Activated CD4-positive, alpha-beta T cell treated with anti-CD3 and anti-CD28 coated beads, Interleukin-2, amount 50 U/mL, for 1 hour (primary cell): Measurements from ENCODE around the gene FEZF1.
"Not testable (repeated sequence)": the region's sequence is repeated elsewhere in the genome, so short reads cannot be mapped to it uniquely, and the experiment has no call there.

Experiments
- DNase-seq: peaks from one replicate; pipeline ENCODE4 v3.0.0-alpha.2; 2020

FEZF1 gene

GRCh38 chr7:122306320-122307227, 2.0 kb upstream of the FEZF1 start:
- no peak for DNase-seq

DNA sequence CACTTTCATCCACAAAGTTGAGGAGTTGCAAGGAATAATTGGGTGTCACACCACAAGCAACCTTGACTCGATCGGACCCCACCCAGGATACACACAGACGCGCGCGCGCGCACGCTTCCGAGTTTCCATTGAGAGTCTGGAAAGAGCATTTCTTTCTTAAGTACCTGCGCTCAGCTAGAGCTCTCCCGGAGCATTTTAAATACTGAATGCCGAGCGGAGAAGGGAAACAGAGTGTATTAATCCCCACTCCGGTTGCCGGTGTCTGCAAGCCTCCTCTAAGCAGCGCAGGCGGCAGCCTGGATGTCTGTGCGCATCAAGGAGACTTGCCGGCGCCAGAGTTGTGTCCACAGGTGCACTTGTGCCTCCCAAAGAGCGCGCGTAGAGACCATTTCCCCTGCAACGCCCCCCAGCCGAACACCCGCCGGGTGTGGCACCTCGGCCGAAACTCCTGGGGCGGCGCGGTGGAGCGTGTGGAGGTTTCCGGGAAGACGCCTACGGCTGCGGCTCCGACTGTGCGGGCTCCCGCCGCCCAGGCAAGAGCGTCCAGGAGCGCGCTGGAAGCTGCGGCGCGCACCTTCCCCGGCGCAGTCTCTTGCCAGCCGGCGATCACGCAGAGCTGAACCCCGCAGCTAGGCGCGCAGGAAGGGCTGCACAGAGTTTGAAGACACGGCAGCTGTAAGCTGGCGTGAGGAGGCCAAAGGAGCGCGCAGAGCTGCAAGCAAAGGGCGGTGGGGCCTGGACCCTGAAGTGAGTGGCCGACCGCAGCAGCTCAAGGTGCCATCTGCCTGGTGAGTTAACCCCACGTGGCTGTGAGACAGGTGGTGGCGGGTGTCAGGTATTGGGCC, 1.1 kb upstream of the FEZF1 start:
- DNase-seq = no peak

GRCh38 chr7:122304996-122305421, 459 bp upstream of the FEZF1 start:
- DNase-seq = no peak

DNA sequence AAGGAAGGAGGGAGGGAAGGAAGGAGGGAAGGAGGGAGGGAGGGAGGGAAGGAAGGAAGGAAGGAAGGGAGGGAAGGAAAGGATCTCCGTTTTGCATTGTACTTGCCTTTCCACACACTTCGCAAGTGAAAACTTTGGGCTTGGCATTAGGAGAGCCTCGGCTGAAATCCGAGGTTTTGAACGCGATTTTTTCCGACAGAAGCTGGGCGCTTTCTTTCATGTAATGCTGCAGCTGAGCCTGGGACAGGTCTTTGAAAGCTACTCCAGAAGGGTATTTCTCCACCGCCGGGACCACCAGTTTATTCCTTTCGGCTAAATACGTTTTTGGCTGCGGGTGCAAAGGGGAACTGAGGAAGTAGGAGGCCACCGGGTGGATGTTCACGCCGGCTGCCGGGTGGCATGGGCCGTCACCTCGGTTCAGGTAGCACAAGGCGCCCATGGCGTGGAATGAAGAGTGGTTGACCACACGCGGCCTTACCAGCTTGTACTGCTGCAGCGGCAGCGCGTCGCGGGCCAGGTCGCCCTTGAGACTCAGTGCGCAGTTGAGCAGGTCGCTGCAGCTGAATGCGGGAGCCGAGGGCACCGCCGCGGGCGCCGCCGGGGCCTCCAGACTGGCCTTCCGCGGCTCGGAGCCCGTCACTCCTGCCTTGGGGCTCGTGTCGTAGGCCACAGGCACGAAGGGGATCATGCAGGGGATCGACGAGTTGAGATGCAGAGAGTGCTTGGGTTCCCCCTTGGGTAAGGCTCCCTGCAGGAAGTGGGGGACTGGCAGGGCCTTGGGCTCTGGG, 825 bp downstream of the FEZF1 start:
- DNase-seq = no peak

DNA sequence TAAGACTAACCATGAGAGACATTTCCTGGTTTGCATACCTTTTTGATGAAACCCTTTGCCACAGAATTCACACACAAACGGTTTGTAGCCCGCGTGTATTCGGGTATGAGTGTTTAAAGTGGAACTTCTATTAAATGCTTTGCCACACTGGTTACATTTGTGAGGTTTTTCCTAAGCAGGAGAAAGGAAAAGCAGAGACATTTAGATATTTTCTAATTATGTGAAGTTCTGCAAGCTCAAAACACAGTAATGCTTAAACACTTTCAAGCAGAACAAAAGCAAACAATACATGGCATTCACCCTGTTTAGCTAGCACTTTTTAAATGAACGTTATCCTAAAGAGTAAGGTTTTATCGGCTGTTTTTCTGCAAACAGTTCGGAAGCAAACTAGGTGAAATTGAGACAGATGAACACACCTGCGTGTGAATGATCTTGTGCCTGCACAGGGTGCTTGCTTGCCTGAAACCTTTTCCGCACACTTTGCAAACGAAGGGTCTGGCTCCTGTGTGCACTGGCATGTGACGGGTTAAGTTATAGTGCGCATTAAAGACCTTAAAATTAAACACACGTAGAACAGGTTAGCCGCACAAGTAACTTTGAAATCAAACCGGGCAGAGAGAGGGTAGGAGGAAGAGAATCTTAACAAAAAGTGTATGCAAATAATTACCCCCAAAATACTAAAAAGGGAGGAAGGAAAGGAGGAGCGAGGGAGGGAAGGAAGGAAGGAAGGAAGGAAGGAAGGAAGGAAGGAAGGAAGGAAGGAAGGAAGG, 1.6 kb downstream of the FEZF1 start:
- no peak for DNase-seq

DNA sequence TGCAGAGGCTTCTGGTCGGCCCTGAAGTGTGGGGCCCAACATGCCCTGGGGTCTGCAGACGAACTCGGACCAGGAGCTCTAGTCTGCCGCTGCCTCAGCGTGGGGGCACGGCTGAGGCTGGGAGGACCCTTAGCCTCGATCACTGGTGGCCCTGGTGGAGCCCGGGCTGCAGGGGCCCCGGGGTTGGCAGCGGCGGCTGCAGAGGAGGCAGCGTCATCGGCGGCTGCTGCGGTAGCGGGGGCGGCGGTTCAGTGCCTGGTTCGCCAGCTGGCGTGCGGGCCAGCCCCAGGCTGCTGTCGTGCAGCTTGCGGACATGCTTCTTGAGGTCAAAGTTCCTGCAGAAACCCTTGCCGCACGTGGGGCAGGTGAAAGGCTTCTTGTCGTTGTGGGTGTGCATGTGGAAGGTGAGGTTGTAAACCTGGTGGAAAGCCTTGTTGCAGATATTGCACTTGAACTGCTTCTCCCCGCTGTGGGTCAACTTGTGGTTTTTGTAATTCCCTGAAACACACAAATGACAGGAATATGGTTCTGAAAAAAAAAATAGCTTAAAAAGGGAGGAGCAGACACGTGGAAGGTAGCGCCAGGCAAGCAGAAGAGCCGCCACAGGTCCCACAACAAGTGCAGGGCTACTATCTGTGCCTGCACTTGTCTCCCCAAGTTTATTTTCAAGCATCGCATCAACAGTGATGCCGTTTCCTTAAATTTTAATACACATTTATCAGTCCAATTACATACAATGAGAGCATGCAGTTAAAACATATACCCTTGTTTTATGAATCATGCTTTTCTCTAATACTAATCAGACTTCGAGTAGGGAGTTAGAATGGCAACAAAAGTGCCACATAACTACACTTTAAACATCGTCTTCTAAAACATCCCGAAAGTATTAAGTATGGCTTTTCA, 2.4 kb downstream of the FEZF1 start:
- no peak for DNase-seq

- DNase-seq = no peak
Observed at GRCh38 chr7:122300956-122301833, 3.4 kb downstream of the FEZF1 start.

DNA sequence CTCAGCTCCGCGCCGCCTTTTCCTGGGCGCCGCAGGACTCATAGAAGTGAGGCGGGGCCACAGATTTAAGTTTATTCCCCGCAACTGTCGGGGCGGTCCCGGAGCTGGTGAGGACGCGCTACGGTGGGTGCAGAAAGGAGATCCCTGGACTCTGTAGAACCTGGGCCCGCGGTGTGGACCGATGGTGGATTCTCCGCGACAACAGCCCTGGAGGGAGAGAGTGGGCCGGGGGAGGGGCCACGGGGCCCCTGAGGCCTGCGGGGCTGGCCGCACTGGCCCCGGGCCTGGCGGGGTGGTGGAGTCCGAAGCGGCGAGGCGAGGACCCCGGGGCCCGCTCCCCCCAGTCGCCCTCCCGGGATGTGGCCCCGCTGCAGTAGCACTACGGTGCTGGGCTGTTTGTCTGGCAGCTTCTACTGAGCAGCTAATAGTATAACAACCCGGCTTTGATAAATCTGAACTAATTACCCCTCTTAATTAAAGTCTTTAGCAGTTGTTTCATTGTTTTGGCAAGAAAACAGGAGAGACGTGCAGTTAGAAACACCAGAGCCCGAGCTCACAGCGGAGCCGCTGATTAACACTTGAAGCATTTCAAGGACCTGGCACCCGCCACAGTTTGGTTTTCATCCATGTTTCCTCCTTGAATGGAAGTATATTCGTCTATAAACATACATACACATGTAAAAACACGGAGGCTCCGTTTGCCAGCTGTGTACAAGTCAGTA, 4.2 kb downstream of the FEZF1 start:
- no peak for DNase-seq

DNA sequence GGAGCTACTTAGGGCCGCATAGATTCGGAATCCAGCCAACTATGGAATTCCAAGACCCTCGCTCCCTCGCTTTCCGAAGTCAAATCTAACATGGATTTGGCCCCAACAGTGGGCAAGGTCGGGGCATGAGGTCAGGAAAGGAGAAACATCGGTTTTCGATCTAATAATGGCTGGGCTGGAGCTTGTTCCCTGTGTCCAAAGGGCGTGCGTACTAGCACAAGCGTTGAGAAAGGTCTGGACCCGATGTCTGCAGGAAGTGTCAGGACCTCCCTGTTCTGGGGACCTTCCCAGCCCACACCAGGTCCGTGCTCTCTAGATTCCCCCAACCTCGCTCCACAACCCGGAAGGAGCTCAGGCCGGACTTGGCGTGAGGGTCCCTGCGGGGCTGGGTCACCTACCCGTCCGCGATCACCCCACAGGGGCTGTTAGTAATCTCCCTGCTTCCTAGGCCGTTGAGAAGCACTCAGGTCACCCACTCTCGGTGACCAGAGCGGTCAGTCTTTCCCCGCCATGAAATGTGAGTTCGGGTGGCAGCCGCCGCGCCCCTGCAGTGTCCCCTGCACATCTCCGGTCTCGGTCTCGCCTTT, 4.8 kb downstream of the FEZF1 start:
- no peak for DNase-seq

- no peak for DNase-seq
Observed at GRCh38 chr7:122298618-122299017, 5.9 kb downstream of the FEZF1 start.

GRCh38 chr7:122298131-122298530, 6.4 kb downstream of the FEZF1 start:
- no peak for DNase-seq

GRCh38 chr7:122291189-122291588, 13.4 kb downstream of the FEZF1 start:
- DNase-seq = no peak

DNA sequence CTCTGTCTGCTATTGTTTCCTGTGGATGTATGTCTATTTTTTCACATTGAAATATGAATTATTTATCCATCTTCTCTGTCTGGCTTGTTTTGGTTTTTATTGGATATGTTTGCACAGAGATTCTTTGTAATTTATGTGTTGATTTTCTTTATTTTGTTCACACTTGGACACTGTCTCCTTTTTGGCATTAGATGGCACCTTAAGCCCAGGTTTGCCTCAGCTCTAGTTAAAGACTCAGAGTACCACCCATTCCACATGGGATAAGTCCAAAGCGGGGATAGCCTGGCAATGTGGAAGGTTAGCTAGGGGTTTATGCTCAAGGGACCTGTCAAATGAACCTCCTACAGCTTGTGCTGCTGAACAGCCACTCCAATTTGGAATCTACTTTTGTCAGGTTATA, 14.1 kb downstream of the FEZF1 start:
- no peak for DNase-seq

DNA sequence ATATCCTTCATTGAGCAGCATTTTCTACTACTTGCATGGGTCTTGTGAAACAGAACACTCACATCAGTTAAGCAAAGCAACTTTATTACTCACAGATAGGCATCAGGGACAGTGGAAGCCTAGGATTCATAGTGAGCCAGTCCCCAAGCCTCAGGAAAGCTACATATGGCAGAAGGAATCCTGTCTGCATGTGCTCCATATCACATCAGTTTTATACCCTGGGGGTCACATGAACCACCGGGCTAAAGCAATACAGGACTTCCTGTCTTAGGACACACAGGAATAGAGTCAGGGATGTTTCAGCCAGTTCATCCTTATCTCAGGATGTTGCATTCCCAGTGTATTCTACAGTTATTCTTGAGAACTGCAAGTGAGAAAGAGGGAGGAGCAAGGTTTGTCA, 15.1 kb downstream of the FEZF1 start:
- DNase-seq = no peak

DNA sequence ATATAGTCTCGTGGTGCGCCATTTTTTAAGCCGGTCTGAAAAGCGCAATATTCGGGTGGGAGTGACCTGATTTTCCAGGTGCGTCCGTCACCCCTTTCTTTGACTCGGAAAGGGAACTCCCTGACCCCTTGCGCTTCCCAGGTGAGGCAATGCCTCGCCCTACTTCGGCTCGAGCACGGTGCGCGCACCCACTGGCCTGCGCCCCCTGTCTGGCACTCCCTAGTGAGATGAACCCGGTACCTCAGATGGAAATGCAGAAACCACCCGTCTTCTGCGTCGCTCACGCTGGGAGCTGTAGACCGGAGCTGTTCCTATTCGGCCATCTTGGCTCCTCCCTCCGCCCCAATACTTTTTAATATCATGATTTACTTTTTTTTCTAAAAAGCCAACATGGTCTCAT, 19.9 kb downstream of the FEZF1 start:
- DNase-seq = not testable (repeated sequence)

DNA sequence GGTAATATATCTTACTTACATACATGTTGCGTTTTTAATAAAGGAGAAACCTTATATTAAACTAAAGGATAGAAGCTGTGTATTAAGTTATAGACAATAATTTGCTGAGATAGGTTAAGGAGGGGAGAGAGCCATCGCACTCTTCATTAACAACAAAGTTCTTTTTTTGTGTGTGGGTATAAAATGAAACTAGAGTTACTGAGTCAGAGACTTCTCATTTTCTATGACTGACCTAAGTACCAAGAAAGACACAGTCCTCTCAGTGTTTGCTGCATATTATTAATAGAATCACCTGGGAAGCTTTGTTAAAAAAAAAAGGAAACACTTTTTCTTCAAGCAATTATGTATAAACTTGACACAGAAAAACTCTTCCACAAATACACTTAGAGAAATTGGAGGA, 31.4 kb downstream of the FEZF1 start:
- DNase-seq = no peak

GRCh38 chr7:122269241-122269640, 35.3 kb downstream of the FEZF1 start:
- DNase-seq = no peak

GRCh38 chr7:122268101-122268500, 36.4 kb downstream of the FEZF1 start:
- no peak for DNase-seq

DNA sequence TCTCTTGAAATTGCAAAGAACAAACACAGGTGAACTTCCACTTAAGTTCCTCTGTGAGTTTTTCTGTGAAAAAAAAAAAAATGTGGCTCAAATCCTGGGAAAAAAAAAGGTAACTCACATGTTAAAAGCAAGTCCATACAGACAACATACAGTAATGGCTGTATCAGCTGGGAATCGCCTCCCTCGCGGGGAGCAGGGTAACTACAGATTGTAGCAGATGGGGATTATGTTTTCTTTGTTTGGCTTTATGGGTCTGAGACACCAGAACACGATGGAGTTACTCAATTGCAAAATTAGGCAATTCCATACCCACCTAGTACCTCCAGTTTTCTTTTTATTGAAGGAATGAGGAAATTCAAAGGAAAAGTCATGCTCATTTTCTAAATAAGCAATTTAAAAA, 42.3 kb downstream of the FEZF1 start:
- DNase-seq = no peak
